Caco-2 (cell line): ENCODE data around the gene C9orf72. TPM values are rescaled to one million over a fixed set of nuclear protein-coding genes. Genes with fewer than 3 reads are reported as not detected.
"Not testable (repeated sequence)": the region's sequence is repeated elsewhere in the genome, so short reads cannot be mapped to it uniquely, and the experiment has no call there.

Experiments used
- BruUV-seq: library from RNA; stranded (reverse); fragments of 400-500 nt; replicated peaks from 2 replicates; lab custom pipeline; 2021; lab: Mats Ljungman, UMichigan
- CTCF ChIA-PET: fragments of 300-600 bp; sonication (Branson Sonifier 250); formaldehyde crosslinking; loops from one replicate; lab custom pipeline; 2022; ENCODE audit warnings: antibody characterized with exemption; lab: Charles Lee
- POLR2A ChIA-PET: fragments of 300-600 bp; sonication (Branson Sonifier 250); formaldehyde crosslinking; loops from one replicate; lab custom pipeline; 2022; ENCODE audit warnings: antibody characterized with exemption; lab: Charles Lee
- DNase-seq, 2 experiments: peaks; one replicate each; pipeline versions ENCODE4 v3.0.0 to v3.0.0-alpha.2; 2020 to 2022
- H3K27me3 ChIP-seq: replicated peaks from 2 replicates; pipeline ENCODE4 v1.6.0; 2011; ENCODE audit warnings: low read length; ENCODE audit not compliant: control insufficient read depth, insufficient read depth
- H3K36me3 ChIP-seq: 2 replicates; pipeline ENCODE4 v1.5.1; 2011; ENCODE audit warnings: low read length; ENCODE audit not compliant: control insufficient read depth, insufficient read depth
- H3K4me1 ChIP-seq: fragments of 250-450 bp; sonication (Bioruptor Pico); 2 replicates; pipeline ENCODE4 v1.5.1; 2020; ENCODE audit warnings: mild to moderate bottlenecking
- H3K4me3 ChIP-seq: 2 replicates; pipeline ENCODE4 v1.5.1; 2011; ENCODE audit warnings: low read depth, mild to moderate bottlenecking, control low read depth, low read length
- H3K9me3 ChIP-seq: fragments of 250-450 bp; sonication (Bioruptor Pico); 2 replicates; pipeline ENCODE4 v1.5.1; 2020; ENCODE audit warnings: mild to moderate bottlenecking, moderate library complexity
- H3K27ac Mint-ChIP-seq: one replicate; pipeline ENCODE4 v1.8.0; 2022; ENCODE audit warnings: mixed read lengths; ENCODE audit not compliant: unreplicated experiment
- H3K27me3 Mint-ChIP-seq: one replicate; pipeline ENCODE4 v1.8.0; 2022; ENCODE audit warnings: mixed read lengths; ENCODE audit not compliant: insufficient read depth, unreplicated experiment
- H3K36me3 Mint-ChIP-seq: one replicate; pipeline ENCODE4 v1.8.0; 2022; ENCODE audit warnings: mild to moderate bottlenecking, mixed read lengths; ENCODE audit not compliant: insufficient read depth, unreplicated experiment
- H3K4me1 Mint-ChIP-seq: one replicate; pipeline ENCODE4 v1.8.0; 2022; ENCODE audit warnings: low read depth, mixed read lengths; ENCODE audit not compliant: unreplicated experiment
- H3K4me3 Mint-ChIP-seq: one replicate; pipeline ENCODE4 v1.8.0; 2022; ENCODE audit warnings: mild to moderate bottlenecking, moderate library complexity, mixed read lengths; ENCODE audit not compliant: unreplicated experiment
- H3K9me3 Mint-ChIP-seq: one replicate; pipeline ENCODE4 v1.8.0; 2022; ENCODE audit warnings: mixed read lengths; ENCODE audit not compliant: unreplicated experiment
- intact Hi-C: fragments of 100-400 bp; cut with micrococcal nuclease; formaldehyde crosslinking; loops from one replicate; pipeline ENCODE4 v1.10.0; 2022; ENCODE audit not compliant: unreplicated experiment
- total RNA-seq: library from RNA; stranded (reverse); gene quantifications from 2 replicates; pipeline ENCODE4 v1.2.3, GENCODE V29; 2022
- TF ChIP-seq, protein P1 (sequence below), 2 experiments: fragments of 200-600 bp in 1 of 2; IDR thresholded peaks; 1 replicate in 1 of 2; 2 replicates in 1 of 2; pipeline versions ENCODE4 v1.5.1 to v1.8.0; 2011 to 2022; ENCODE audit warnings: antibody characterized with exemption in 1 of 2, control low read depth in 1 of 2, inconsistent platforms in 1 of 2, low read depth in 1 of 2, low read length in 1 of 2, mild to moderate bottlenecking in 1 of 2, moderate library complexity in 1 of 2; ENCODE audit not compliant: insufficient read depth in 1 of 2, severe bottlenecking in 1 of 2, unreplicated experiment in 1 of 2

The C9orf72 gene
- total RNA-seq, 1 experiment from 2014 or later = 3.6 TPM

DNA sequence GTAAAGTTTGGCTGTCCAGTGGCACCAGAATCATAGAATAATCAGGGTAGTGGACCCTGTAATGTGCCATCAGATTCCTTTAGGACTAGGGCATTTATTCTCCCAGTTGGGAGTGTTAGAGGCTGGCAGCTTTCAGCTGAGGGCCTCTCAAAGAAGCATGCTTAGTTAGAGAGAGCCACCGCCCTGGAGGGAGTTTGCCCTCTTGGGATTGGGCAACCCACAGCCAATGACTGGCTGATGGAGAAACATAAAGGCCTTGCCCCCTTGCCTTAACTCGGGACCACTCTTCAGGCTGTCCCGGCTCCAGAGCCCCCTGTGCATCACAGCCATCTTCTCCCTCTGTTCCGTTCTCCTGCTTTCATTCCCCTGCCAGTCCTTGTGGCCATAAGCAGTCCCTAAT is 69.7 kb downstream of the C9orf72 start:
- H3K27me3 Mint-ChIP-seq = no peaks in the 10 kb centered on the region
- no peaks in the 10 kb centered on the region for H3K9me3 Mint-ChIP-seq
- Histone ChIP-seq H3K27me3 (no peaks in the 10 kb centered on the region), H3K9me3 (no peaks in the 10 kb centered on the region), H3K4me3 (no peak overlapping the region), H3K4me1 (no peaks in the 10 kb centered on the region), H3K36me3 (no peaks in the 10 kb centered on the region)
- no peak overlapping the region for H3K4me3 Mint-ChIP-seq
- H3K4me1 Mint-ChIP-seq = no peaks in the 10 kb centered on the region
- H3K36me3 Mint-ChIP-seq = peaks cover 5% of the 10 kb centered on the region
- POLR2A ChIA-PET = no interaction called here
- TF ChIP-seq, protein P1, sequence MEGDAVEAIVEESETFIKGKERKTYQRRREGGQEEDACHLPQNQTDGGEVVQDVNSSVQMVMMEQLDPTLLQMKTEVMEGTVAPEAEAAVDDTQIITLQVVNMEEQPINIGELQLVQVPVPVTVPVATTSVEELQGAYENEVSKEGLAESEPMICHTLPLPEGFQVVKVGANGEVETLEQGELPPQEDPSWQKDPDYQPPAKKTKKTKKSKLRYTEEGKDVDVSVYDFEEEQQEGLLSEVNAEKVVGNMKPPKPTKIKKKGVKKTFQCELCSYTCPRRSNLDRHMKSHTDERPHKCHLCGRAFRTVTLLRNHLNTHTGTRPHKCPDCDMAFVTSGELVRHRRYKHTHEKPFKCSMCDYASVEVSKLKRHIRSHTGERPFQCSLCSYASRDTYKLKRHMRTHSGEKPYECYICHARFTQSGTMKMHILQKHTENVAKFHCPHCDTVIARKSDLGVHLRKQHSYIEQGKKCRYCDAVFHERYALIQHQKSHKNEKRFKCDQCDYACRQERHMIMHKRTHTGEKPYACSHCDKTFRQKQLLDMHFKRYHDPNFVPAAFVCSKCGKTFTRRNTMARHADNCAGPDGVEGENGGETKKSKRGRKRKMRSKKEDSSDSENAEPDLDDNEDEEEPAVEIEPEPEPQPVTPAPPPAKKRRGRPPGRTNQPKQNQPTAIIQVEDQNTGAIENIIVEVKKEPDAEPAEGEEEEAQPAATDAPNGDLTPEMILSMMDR (IDR thresholded peaks at IDR 0.05; ENCODE audit: insufficient read depth in 1 of 2, low read depth in 1 of 2, low read length in 1 of 2, severe bottlenecking in 1 of 2, unreplicated experiment in 1 of 2) = no peak
- intact Hi-C loops = no loop called here
- CTCF ChIA-PET = no interaction called here
- BruUV-seq = no TSS peak
- DNase-seq = no peak
- no peak overlapping the region for H3K27ac Mint-ChIP-seq

DNA sequence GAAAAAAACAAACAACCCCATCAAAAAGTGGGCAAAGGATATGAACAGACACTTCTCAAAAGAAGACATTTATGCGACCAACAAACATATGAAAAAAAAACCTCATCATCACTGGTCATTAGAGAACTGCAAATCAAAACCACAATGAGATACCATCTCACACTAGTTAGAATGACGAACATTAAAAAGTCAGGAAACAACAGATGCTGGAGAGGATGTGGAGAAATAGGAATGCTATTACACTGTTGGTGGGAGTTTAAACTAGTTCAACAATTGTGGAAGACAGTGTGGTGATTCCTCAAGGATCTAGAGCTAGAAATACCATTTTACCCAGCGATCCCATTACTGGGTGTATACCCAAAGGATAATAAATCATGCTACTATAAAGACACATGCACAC is 72.4 kb downstream of the C9orf72 start:
- H3K9me3 Mint-ChIP-seq, H3K4me3 Mint-ChIP-seq, H3K4me3 ChIP-seq, POLR2A ChIA-PET, H3K27me3 Mint-ChIP-seq, intact Hi-C loops, H3K9me3 ChIP-seq, DNase-seq, CTCF ChIA-PET, BruUV-seq, H3K4me1 ChIP-seq, H3K27ac Mint-ChIP-seq, H3K4me1 Mint-ChIP-seq, H3K27me3 ChIP-seq, H3K36me3 Mint-ChIP-seq, H3K36me3 ChIP-seq: not testable (repeated sequence)

DNA sequence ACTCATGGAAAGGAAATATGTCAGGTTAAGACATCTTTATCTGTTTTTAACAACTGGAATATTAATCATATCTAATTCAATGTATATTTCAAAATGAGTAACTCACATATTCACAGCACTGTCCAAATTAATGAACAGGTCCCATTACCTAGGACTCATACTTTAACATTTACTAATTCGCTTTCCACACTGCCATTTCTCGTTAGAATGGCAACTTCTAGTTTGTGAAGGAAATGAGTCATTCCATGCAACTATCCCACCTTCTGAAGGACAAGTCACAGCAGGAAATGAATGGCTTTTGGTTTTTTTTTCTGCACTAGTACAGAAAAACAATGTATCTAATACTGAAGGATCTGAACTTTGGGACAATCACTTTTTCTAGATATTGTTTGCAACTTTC is 73.8 kb downstream of the C9orf72 start:
- Mint-ChIP-seq H3K36me3 (peaks cover 5% of the 10 kb centered on the region), H3K27me3 (no peaks in the 10 kb centered on the region), H3K27ac (no peak overlapping the region), H3K9me3 (no peaks in the 10 kb centered on the region), H3K4me3 (no peak overlapping the region), H3K4me1 (no peaks in the 10 kb centered on the region)
- ChIA-PET CTCF (no interaction called here), POLR2A (no interaction called here)
- no TSS peak for BruUV-seq
- intact Hi-C loops = no loop called here
- TF ChIP-seq, protein P1 (IDR thresholded peaks at IDR 0.05; ENCODE audit: insufficient read depth in 1 of 2, low read depth in 1 of 2, low read length in 1 of 2, severe bottlenecking in 1 of 2, unreplicated experiment in 1 of 2) = no peak
- H3K36me3 ChIP-seq = no peaks in the 10 kb centered on the region
- H3K9me3 ChIP-seq = no peaks in the 10 kb centered on the region
- H3K27me3 ChIP-seq = no peaks in the 10 kb centered on the region
- no peaks in the 10 kb centered on the region for H3K4me1 ChIP-seq
- no peak for DNase-seq
- H3K4me3 ChIP-seq = no peak overlapping the region

DNA sequence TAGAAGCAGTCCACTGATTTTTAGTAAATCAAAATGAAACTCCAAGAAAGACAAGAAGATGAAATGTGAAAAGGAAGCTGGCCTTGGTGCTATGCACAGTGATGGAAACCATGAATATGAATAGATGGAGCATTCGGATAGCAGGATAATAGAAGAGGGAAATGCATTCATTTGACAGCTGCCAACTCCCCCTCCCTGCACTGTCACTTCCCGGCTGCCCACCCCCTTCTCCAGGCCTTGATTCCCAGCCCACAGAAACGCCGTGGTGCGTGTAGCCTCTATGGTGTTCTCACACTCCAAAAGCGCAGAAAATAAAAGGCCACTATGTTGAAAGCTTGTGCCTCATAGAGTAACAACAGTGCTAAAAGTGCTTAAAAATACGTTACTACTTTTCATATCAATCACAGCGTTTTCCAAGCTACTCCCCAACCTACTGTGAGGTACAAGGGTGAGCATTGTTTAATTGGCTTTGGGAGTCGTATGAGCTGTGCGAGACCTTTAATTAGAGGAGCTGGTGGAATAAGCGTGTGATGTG is 75.3 kb downstream of the C9orf72 start:
- BruUV-seq = no TSS peak
- Histone ChIP-seq H3K27me3 (no peaks in the 10 kb centered on the region), H3K36me3 (no peaks in the 10 kb centered on the region), H3K4me3 (no peak overlapping the region), H3K9me3 (no peaks in the 10 kb centered on the region), H3K4me1 (no peaks in the 10 kb centered on the region)
- ChIA-PET CTCF (no interaction called here), POLR2A (no interaction called here)
- H3K4me3 Mint-ChIP-seq = no peak overlapping the region
- intact Hi-C loops = no loop called here
- TF ChIP-seq, protein P1 (IDR thresholded peaks at IDR 0.05; ENCODE audit: insufficient read depth in 1 of 2, low read depth in 1 of 2, low read length in 1 of 2, severe bottlenecking in 1 of 2, unreplicated experiment in 1 of 2) = no peak
- no peaks in the 10 kb centered on the region for H3K27me3 Mint-ChIP-seq
- no peak overlapping the region for H3K27ac Mint-ChIP-seq
- no peaks in the 10 kb centered on the region for H3K4me1 Mint-ChIP-seq
- DNase-seq = no peak
- peaks cover 5% of the 10 kb centered on the region for H3K36me3 Mint-ChIP-seq
- H3K9me3 Mint-ChIP-seq = no peaks in the 10 kb centered on the region
